Neural cell (in vitro differentiated cells): ENCODE results near the gene HSD17B2. TPM values are rescaled to one million over a fixed set of nuclear protein-coding genes. Genes with fewer than 3 reads are reported as not detected.

Experiments used
- H2AFZ ChIP-seq: fragments of 200-600, 300-800 bp; sonication (generic), shearing (Covaris generic); 2 replicates; pipeline ENCODE4 v1.6.0; 2014; ENCODE audit warnings: low read depth, mild to moderate bottlenecking, antibody characterized with exemption, low read length, moderate library complexity
- H3F3A ChIP-seq: fragments of 200-600 bp; shearing (Covaris generic); 2 replicates; pipeline ENCODE4 v1.6.1; 2016; ENCODE audit warnings: mild to moderate bottlenecking, moderate library complexity, mixed read lengths, antibody characterized with exemption, low read length; ENCODE audit not compliant: insufficient read depth, poor library complexity, severe bottlenecking
- H3K27ac ChIP-seq: fragments of 200-600, 300-800 bp; sonication (generic), shearing (Covaris generic); 2 replicates; pipeline ENCODE4 v1.5.1; 2014; ENCODE audit warnings: mild to moderate bottlenecking, low read length, moderate library complexity
- H3K27me3 ChIP-seq: fragments of 300-800, 200-600 bp; sonication (generic), shearing (Covaris generic); 2 replicates; pipeline ENCODE4 v1.6.0; 2014; ENCODE audit warnings: mild to moderate bottlenecking, low read depth, low read length, moderate library complexity; ENCODE audit not compliant: insufficient read depth
- H3K36me3 ChIP-seq: fragments of 300-800, 200-600 bp; sonication (generic), shearing (Covaris generic); 2 replicates; pipeline ENCODE4 v1.5.1; 2014; ENCODE audit warnings: mild to moderate bottlenecking, antibody characterized with exemption, low read length, moderate library complexity; ENCODE audit not compliant: insufficient read depth
- H3K4me2 ChIP-seq: fragments of 300-800, 200-600 bp; sonication (generic), shearing (Covaris generic); 2 replicates; pipeline ENCODE4 v1.6.0; 2014; ENCODE audit warnings: mild to moderate bottlenecking, low read length
- H3K4me3 ChIP-seq: fragments of 300-800, 200-600 bp; sonication (generic), shearing (Covaris generic); 2 replicates; pipeline ENCODE4 v1.5.1; 2014; ENCODE audit warnings: mild to moderate bottlenecking, low read length, moderate library complexity
- H3K79me2 ChIP-seq: fragments of 200-600 bp; shearing (Covaris generic); replicated peaks from 2 replicates; pipeline ENCODE4 v1.6.0; 2014; ENCODE audit warnings: mild to moderate bottlenecking, low read length, moderate library complexity; ENCODE audit not compliant: insufficient read depth
- H3K9ac ChIP-seq: fragments of 300-800, 200-600 bp; sonication (generic), shearing (Covaris generic); 2 replicates; pipeline ENCODE4 v1.6.1; 2016; ENCODE audit warnings: mild to moderate bottlenecking, low read length, mixed read lengths
- H3K9me2 ChIP-seq: fragments of 200-600 bp; shearing (Covaris generic); 2 replicates; pipeline ENCODE4 v1.6.1; 2016; ENCODE audit warnings: mild to moderate bottlenecking, low read length, mixed read lengths; ENCODE audit not compliant: insufficient read depth
- H3K9me3 ChIP-seq: fragments of 200-600, 300-800 bp; sonication (generic), shearing (Covaris generic); 2 replicates; pipeline ENCODE4 v1.6.1; 2016; ENCODE audit warnings: mild to moderate bottlenecking, mixed run types, low read length, moderate library complexity, mixed read lengths
- H4K20me1 ChIP-seq: fragments of 200-600 bp; shearing (Covaris generic); 2 replicates; pipeline ENCODE4 v1.6.1; 2016; ENCODE audit warnings: mild to moderate bottlenecking, mixed run types; ENCODE audit not compliant: insufficient read depth
- CTCF ChIP-seq: fragments of 450-650 bp; IDR thresholded peaks from 2 replicates; pipeline ENCODE4 v1.5.1; 2014; ENCODE audit warnings: antibody characterized with exemption, mild to moderate bottlenecking, moderate library complexity; ENCODE audit not compliant: poor library complexity, severe bottlenecking
- EP300 ChIP-seq: fragments of 450-650 bp; conservative IDR thresholded peaks from 2 replicates; pipeline ENCODE4 v1.6.1; 2014; ENCODE audit warnings: antibody characterized with exemption, mild to moderate bottlenecking, moderate library complexity; ENCODE audit not compliant: poor library complexity, severe bottlenecking
- EZH2 ChIP-seq: fragments of 200-600, 300-800 bp; shearing (Covaris generic), sonication (generic); IDR thresholded peaks from 2 replicates; pipeline ENCODE4 v1.6.1; 2014; ENCODE audit warnings: antibody characterized with exemption, low read length, borderline replicate concordance, mild to moderate bottlenecking; ENCODE audit not compliant: insufficient read depth, poor library complexity, severe bottlenecking
- MXI1 ChIP-seq: fragments of 450-650 bp; conservative IDR thresholded peaks from 2 replicates; pipeline ENCODE4 v1.6.1; 2014; ENCODE audit warnings: antibody characterized with exemption, mild to moderate bottlenecking; ENCODE audit not compliant: poor library complexity, severe bottlenecking
- POLR2AphosphoS5 ChIP-seq: IDR thresholded peaks from 2 replicates; pipeline ENCODE4 v1.6.1; 2012
- RAD21 ChIP-seq: fragments of 450-650 bp; conservative IDR thresholded peaks from 2 replicates; pipeline ENCODE4 v1.6.1; 2014; ENCODE audit warnings: antibody characterized with exemption, mild to moderate bottlenecking, moderate library complexity
- REST ChIP-seq: IDR thresholded peaks from 2 replicates; pipeline ENCODE4 v1.6.1; 2012; ENCODE audit warnings: borderline replicate concordance
- SMC3 ChIP-seq: fragments of 450-650 bp; conservative IDR thresholded peaks from 2 replicates; pipeline ENCODE4 v1.6.1; 2014; ENCODE audit warnings: antibody characterized with exemption, mild to moderate bottlenecking, moderate library complexity; ENCODE audit not compliant: poor library complexity
- TAF1 ChIP-seq: IDR thresholded peaks from 2 replicates; pipeline ENCODE4 v1.6.1; 2012; ENCODE audit warnings: low read depth
- polyA plus RNA-seq: library from polyadenylated mRNA; depleted of rRNA; stranded (reverse); fragments of >200 nt; gene quantifications from 2 replicates; pipeline ENCODE4 v1.2.3, GENCODE V29; 2014

Gene HSD17B2
- polyA plus RNA-seq, 1 donor from 2014 or later: not detected

GRCh38 chr16:82059983-82060421, 24.9 kb downstream of the HSD17B2 start:
- H3K9me2 ChIP-seq: no peaks in the 10 kb centered on the region
- TF ChIP-seq EZH2 (no peak), RAD21 (no peak), CTCF (no peak), TAF1 (no peak), REST (no peak), EP300 (no peak), POLR2AphosphoS5 (no peak), MXI1 (no peak), SMC3 (no peak)
- H3K9me3 ChIP-seq: no peaks in the 10 kb centered on the region
- no peaks in the 10 kb centered on the region for H3K79me2 ChIP-seq
- H3K27ac ChIP-seq: no peak overlapping the region
- no peaks in the 10 kb centered on the region for H4K20me1 ChIP-seq
- H3K4me2 ChIP-seq: no peak overlapping the region
- no peaks in the 10 kb centered on the region for H3K36me3 ChIP-seq
- no peaks in the 10 kb centered on the region for H3F3A ChIP-seq
- H2AFZ ChIP-seq: no peak overlapping the region
- H3K27me3 ChIP-seq: no peaks in the 10 kb centered on the region
- H3K4me3 ChIP-seq: no peak overlapping the region
- H3K9ac ChIP-seq: no peak overlapping the region

- Histone ChIP-seq H3F3A (no peaks in the 10 kb centered on the region), H3K36me3 (no peaks in the 10 kb centered on the region), H3K9me2 (no peaks in the 10 kb centered on the region), H3K79me2 (no peaks in the 10 kb centered on the region), H3K27me3 (no peaks in the 10 kb centered on the region), H3K4me2 (no peak overlapping the region), H3K27ac (no peak overlapping the region), H3K9ac (no peak overlapping the region), H3K4me3 (no peak overlapping the region), H2AFZ (no peak overlapping the region), H4K20me1 (no peaks in the 10 kb centered on the region), H3K9me3 (no peaks in the 10 kb centered on the region)
- TF ChIP-seq TAF1: no peak
- no peak for TF ChIP-seq SMC3
- no peak for TF ChIP-seq POLR2AphosphoS5
- no peak for TF ChIP-seq CTCF
- no peak for TF ChIP-seq MXI1
- TF ChIP-seq REST: no peak
Measured at GRCh38 chr16:82061861-82062525, 26.9 kb downstream of the HSD17B2 start.
